ENCODE data around the gene NPIPA7.
"Not testable (repeated sequence)": the region's sequence is repeated elsewhere in the genome, so short reads cannot be mapped to it uniquely, and the experiment has no call there.

NPIPA7 gene

DNA sequence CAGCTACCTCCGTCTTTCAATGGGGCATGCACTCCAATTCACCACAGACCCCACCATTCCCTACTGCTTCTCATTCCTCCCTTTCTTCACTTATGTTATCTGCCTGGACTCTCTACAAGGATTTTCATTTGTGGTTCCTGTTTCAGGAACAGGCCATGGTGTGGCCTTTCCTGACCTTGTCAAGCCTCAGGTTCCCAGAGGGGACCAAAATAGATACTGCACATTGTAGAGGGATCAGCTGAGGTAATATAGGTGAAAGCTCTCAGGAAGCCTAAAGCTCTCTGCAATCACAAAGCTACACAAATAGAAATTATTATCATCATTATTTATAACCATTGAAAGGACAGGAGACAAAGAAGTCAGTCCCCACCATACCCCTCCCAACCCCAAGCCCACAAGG, 41.6 kb downstream of the NPIPA7 start:
- not testable (repeated sequence) for DNase-seq

- not testable (repeated sequence) for DNase-seq
Measured at GRCh38 chr16:16425146-16425545, 46.2 kb downstream of the NPIPA7 start.

DNA sequence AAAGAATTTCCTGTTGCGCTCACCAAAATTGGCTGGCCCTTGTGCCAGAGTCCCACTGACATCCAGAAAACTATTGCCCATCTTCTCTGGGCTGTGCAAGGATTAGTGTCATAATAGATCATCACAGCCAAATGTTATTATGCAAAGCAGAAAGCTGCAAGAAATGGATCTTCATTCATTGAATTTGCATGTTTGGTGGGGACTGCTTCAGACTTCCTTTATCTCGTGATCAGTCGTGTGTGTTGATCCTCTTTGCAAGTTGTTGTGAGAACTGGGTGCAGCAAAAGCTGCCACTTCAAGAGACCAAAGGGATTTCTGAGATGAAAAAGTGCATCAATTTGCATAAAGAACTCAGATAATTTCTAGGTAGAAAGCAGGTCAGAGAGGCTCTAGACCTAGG, 52.2 kb downstream of the NPIPA7 start:
- DNase-seq, result not testable (repeated sequence)

DNA sequence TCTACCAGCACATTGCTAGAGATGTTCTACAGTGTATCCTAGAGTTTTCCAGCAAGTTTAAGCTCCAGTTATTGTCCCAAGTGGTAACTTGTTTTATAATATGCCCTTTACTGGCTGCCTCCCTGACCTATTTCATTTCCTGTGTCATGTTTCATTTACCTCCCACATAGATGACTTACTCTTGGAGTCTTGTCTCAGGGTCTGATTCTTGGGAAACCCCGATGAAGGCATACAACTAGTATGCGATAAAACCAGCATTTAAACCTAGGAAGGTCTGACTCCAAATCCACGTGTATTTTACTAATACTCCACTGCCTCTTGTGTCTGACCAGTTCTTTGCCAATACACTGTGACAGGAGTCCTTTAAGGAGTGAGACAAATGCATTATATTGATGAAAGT, 55.8 kb downstream of the NPIPA7 start:
- DNase-seq, result not testable (repeated sequence)

DNA sequence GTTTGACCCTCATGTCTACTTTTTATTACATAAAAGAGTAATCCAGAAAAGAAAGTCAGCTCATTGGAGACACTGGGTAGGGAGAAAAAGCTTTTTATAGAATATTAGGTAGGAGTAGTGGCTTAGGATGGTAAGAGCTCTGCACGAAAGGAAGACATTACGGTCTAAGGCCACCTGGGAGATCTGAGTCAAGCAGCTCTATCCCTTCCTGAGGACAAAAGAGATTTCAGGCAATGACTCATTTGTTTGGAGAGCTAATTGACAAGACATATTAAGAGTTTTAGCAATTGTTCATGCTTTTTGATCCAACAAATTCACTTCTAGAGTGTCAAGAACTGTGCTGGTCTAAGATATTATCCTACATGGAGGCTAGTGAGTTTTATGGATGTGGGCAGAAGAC, 62.5 kb downstream of the NPIPA7 start:
- DNase-seq, result not testable (repeated sequence)

All from hematopoietic multipotent progenitor cell treated with erythropoietin and hydrocortisone succinate and interleukin-3 and kit ligand, for 8 days (in vitro differentiated cells).